Mammary epithelial cell (primary cell): ENCODE data around the gene ZBTB25.

Source experiments
- CTCF ChIP-seq, 2 donors: IDR thresholded peaks in 1 of 2; conservative IDR thresholded peaks in 1 of 2; 2 replicates each; pipeline ENCODE4 v1.5.1; 2011 to 2012; ENCODE audit warnings: inconsistent platforms in 2 of 2, low read length in 2 of 2, mild to moderate bottlenecking in 2 of 2, control low read depth in 1 of 2, low read depth in 1 of 2; ENCODE audit not compliant: insufficient read depth in 1 of 2; ENCODE audit errors: extremely low read depth in 1 of 2
- EZH2 ChIP-seq: IDR thresholded peaks from 2 replicates; pipeline ENCODE4 v1.6.1; 2012; ENCODE audit warnings: low read length, inconsistent platforms, borderline replicate concordance

DNA sequence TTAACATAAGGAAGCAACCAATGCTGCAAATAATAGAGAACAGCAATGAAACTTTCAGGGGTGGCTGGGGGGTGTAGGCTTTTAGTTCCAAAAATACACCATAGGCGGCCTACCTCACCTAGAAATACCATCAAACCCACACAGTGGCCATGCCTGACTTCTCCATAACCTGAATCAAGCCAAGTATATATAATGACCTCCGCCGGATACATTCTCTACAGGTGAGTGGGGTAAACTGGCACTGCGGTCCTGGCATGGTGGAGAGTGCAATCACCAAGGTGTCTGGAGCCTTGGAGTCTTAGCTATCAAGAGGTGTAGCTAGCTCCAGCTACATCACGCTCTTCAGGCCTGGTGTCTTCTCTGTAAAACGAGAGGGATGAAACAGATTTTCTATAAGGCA is 1.2 kb downstream of the ZBTB25 start:
- peak in 1 of 2 donors; percentile 17 for TF ChIP-seq CTCF (conservative IDR thresholded peaks at IDR 0.05 in 1 of 2, IDR thresholded peaks at IDR 0.05 in 1 of 2; ENCODE audit: extremely low read depth in 1 of 2, insufficient read depth in 1 of 2, low read depth in 1 of 2, low read length in 2 of 2)
- TF ChIP-seq EZH2 = no peak
